NCI-H1436 (cell line): Measurements from ENCODE around the gene GABRG2.

Experiments used
- DNase-seq: peaks from one replicate; lab custom pipeline; 2025; lab: John Stamatoyannopoulos, UW

The GABRG2 gene

DNA sequence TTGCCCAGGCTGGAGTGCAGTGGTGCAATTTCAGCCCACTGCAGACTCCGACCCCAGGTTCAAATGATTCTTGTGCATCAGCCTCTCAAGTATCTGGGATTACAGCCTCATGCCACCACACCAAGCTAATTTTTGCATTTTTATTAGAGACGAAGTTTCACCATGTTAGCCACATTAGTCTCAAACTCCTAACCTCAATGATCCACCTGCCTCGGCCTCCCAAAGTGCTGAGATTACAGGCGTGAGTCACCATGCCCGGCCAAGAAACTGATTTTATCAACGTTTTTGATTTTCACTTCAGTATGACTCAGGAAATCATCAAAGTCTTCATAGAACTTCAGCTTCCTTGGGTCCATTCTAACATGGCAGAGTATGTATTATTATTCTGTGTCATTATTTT lies 125.4 kb downstream of the GABRG2 start:
- DNase-seq: no peak

DNA sequence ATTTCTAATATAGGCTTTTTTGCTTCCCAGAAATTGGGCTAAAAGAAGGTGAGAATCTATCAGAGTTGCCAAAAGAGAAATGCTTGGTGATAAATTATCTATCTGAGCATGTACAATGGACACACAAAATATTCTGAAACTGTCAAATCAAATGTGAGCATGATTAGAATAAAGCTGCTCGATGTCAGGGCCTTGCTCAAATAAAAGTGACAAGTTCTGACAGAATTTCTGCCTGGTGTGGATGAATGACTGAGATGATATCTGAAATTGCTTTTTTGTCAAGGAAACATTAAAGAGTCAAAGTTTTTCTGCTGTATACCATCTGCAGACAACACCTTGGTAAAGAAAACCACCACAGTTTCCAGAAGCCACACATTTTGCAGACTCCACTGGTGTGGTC lies 128.8 kb downstream of the GABRG2 start:
- DNase-seq: no peak

DNA sequence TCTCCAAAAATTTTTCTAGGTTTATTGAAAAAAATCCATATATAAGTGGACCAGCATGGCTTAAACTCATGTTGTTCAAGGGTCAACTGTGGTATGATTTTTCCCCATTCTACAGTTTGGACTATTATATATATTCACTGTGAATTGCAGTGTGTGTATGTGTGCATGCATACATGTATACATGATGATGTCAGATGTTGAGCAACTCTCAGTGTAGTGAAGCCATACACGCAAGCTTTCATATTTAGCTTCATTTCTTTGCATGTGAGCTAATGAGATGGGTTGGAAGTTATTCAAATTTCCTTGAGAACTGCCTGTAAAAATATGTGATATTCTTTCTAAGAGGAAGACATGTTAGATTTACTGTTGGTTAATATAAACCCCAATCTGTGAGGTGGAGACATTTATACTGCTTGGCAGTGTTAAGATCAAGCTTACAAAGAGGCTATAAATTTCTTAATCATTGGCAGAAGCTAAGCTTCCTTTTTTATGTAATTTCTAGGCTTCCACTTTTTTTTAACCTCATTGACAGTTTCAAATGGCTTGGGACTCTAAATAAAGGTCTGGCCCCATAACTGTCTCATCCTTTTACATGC lies 134.8 kb downstream of the GABRG2 start:
- no peak for DNase-seq
